OCI-LY7 (cell line): ENCODE results near the gene DDHD1. TPM values are rescaled to one million over a fixed set of nuclear protein-coding genes. Genes with fewer than 3 reads are reported as not detected.

Experiments used
- BruUV-seq: library from RNA; stranded (reverse); fragments of 400-500 nt; replicated peaks from 2 replicates; lab custom pipeline; 2021; lab: Mats Ljungman, UMichigan
- CTCF ChIA-PET: fragments of 300-600 bp; sonication (Branson Sonifier 250); formaldehyde crosslinking; loops from one replicate; lab custom pipeline; 2022; ENCODE audit warnings: antibody characterized with exemption; ENCODE audit not compliant: unreplicated experiment; lab: Charles Lee
- POLR2A ChIA-PET: fragments of 300-600 bp; sonication (Branson Sonifier 250); formaldehyde crosslinking; loops from one replicate; lab custom pipeline; 2022; ENCODE audit warnings: antibody characterized with exemption; lab: Charles Lee
- DNase-seq: peaks from one replicate; pipeline ENCODE4 v3.0.0-alpha.2; 2015; ENCODE audit warnings: low spot score
- H2AFZ ChIP-seq: fragments of 200-600 bp; sonication (generic), shearing (Covaris generic); 2 replicates; pipeline ENCODE4 v1.6.1; 2014; ENCODE audit warnings: mild to moderate bottlenecking, antibody characterized with exemption, low read length, moderate library complexity
- H3K27ac ChIP-seq: fragments of 200-600 bp; sonication (generic); 2 replicates; pipeline ENCODE4 v1.5.1; 2014; ENCODE audit warnings: mixed run types, low read depth, mild to moderate bottlenecking, moderate library complexity, low read length, inconsistent platforms; ENCODE audit not compliant: poor library complexity, severe bottlenecking
- H3K36me3 ChIP-seq: fragments of 200-600 bp; sonication (generic); 2 replicates; pipeline ENCODE4 v1.6.1; 2014; ENCODE audit warnings: mild to moderate bottlenecking, antibody characterized with exemption, low read length, moderate library complexity, mixed read lengths; ENCODE audit not compliant: insufficient read depth
- H3K4me1 ChIP-seq: fragments of 200-600 bp; sonication (generic); 2 replicates; pipeline ENCODE4 v1.5.1; 2014; ENCODE audit warnings: mild to moderate bottlenecking, low read length; ENCODE audit not compliant: insufficient read depth, poor library complexity, severe bottlenecking
- H3K4me2 ChIP-seq: fragments of 200-600 bp; sonication (generic); 2 replicates; pipeline ENCODE4 v1.6.1; 2014; ENCODE audit warnings: mild to moderate bottlenecking, low read length
- H3K4me3 ChIP-seq: fragments of 200-600 bp; sonication (generic); 2 replicates; pipeline ENCODE4 v1.5.1; 2014; ENCODE audit warnings: mild to moderate bottlenecking, low read depth, low read length; ENCODE audit not compliant: poor library complexity, severe bottlenecking
- H3K79me2 ChIP-seq: fragments of 200-600 bp; sonication (generic); 2 replicates; pipeline ENCODE4 v1.6.1; 2016; ENCODE audit warnings: low read depth, mild to moderate bottlenecking, low read length, moderate library complexity, mixed read lengths; ENCODE audit not compliant: insufficient read depth
- H3K9me2 ChIP-seq: fragments of 200-600 bp; sonication (generic); 2 replicates; pipeline ENCODE4 v1.6.1; 2016; ENCODE audit warnings: mild to moderate bottlenecking, low read length, mixed read lengths; ENCODE audit not compliant: insufficient read depth
- H3K9me3 ChIP-seq: fragments of 200-600 bp; sonication (generic); 2 replicates; pipeline ENCODE4 v1.6.1; 2014; ENCODE audit warnings: mild to moderate bottlenecking, mixed run types, low read length, mixed read lengths
- H4K20me1 ChIP-seq: fragments of 200-600 bp; sonication (generic); 2 replicates; pipeline ENCODE4 v1.6.1; 2014; ENCODE audit warnings: mild to moderate bottlenecking, antibody characterized with exemption, low read length, moderate library complexity, mixed read lengths; ENCODE audit not compliant: insufficient read depth
- CTCF ChIP-seq: fragments of 200-600 bp; sonication (generic); conservative IDR thresholded peaks from 2 replicates; pipeline ENCODE4 v1.5.1; 2014; ENCODE audit warnings: mild to moderate bottlenecking, antibody characterized with exemption, low read length, moderate library complexity, mixed read lengths
- EZH2phosphoT487 ChIP-seq: fragments of 200-600 bp; sonication (generic); IDR thresholded peaks from 2 replicates; pipeline ENCODE4 v1.6.1; 2018; ENCODE audit warnings: low read depth, borderline replicate concordance, mild to moderate bottlenecking, mixed run types, antibody characterized with exemption, low read length, moderate library complexity, mixed read lengths
- intact Hi-C: fragments of 100-400 bp; cut with micrococcal nuclease; formaldehyde crosslinking; loops from one replicate; pipeline ENCODE4 v1.10.0; 2022; ENCODE audit not compliant: unreplicated experiment
- total RNA-seq, 2 experiments: library from RNA; depleted of rRNA in 1 of 2; stranded (reverse); fragments of >200 nt in 1 of 2; shearing (Covaris generic) in 1 of 2; gene quantifications; 2 replicates each; pipeline ENCODE4 v1.2.3, GENCODE V29; 2014 to 2022

Gene DDHD1
- total RNA-seq, 2 experiments from 2014 or later: 28.7 to 45.2 TPM

- intact Hi-C loops: no loop called here
- peak overlapping the region; percentile 59 for H3K27ac ChIP-seq
- POLR2A ChIA-PET: no interaction called here
- peaks cover 43% of the 10 kb centered on the region for H4K20me1 ChIP-seq
- no peaks in the 10 kb centered on the region for H3K9me2 ChIP-seq
- peaks cover 49% of the 10 kb centered on the region for H3K36me3 ChIP-seq
- DNase-seq: no peak
- H2AFZ ChIP-seq: no peak overlapping the region
- CTCF ChIA-PET: no interaction called here
- H3K79me2 ChIP-seq: peaks cover 100% of the 10 kb centered on the region
- BruUV-seq: no TSS peak
- H3K9me3 ChIP-seq: peaks cover 16% of the 10 kb centered on the region; the same call in 1 of the 2 replicates
- peak overlapping the region; percentile 86 for H3K4me2 ChIP-seq
- no peak for TF ChIP-seq CTCF
- TF ChIP-seq EZH2phosphoT487: no peak
- H3K4me3 ChIP-seq: peak overlapping the region; percentile 85
- peaks cover 37% of the 10 kb centered on the region for H3K4me1 ChIP-seq
Observed at GRCh38 chr14:53147208-53147607, 5.9 kb downstream of the DDHD1 start.

GRCh38 chr14:53146739-53147138, 6.4 kb downstream of the DDHD1 start:
- Histone ChIP-seq H2AFZ (no peak overlapping the region), H3K4me1 (peaks cover 37% of the 10 kb centered on the region), H3K4me2 (peak overlapping the region; percentile 86), H3K79me2 (peaks cover 100% of the 10 kb centered on the region), H3K4me3 (peak overlapping the region; percentile 85), H3K36me3 (peaks cover 54% of the 10 kb centered on the region), H3K9me2 (no peaks in the 10 kb centered on the region), H3K27ac (no peak overlapping the region), H4K20me1 (peaks cover 42% of the 10 kb centered on the region), H3K9me3 (peaks cover 19% of the 10 kb centered on the region; the same call in 1 of the 2 replicates)
- no TSS peak for BruUV-seq
- no peak for TF ChIP-seq EZH2phosphoT487
- no peak for TF ChIP-seq CTCF
- POLR2A ChIA-PET: interaction anchor here (1.1 kb wide), 1 partner anchor 14 kb away, joined by 3 read pairs; no protein-coding TSS in a partner anchor
- intact Hi-C loops: no loop called here
- CTCF ChIA-PET: no interaction called here
- no peak for DNase-seq

- no TSS peak for BruUV-seq
Observed at GRCh38 chr14:53144244-53144643, 8.9 kb downstream of the DDHD1 start.

More at GRCh38 chr14:53144244-53144643, 8.9 kb downstream of the DDHD1 start:
- Histone ChIP-seq H3K36me3 (peaks cover 61% of the 10 kb centered on the region), H3K9me2 (no peaks in the 10 kb centered on the region), H3K9me3 (peaks cover 44% of the 10 kb centered on the region), H3K27ac (no peak overlapping the region), H3K4me2 (no peak overlapping the region), H3K79me2 (peaks cover 100% of the 10 kb centered on the region), H3K4me3 (no peak overlapping the region), H4K20me1 (peaks cover 18% of the 10 kb centered on the region), H2AFZ (no peak overlapping the region), H3K4me1 (peaks cover 29% of the 10 kb centered on the region)
- CTCF ChIA-PET: no interaction called here
- DNase-seq: no peak
- intact Hi-C loops: no loop called here
- no peak for TF ChIP-seq CTCF
- no peak for TF ChIP-seq EZH2phosphoT487
- POLR2A ChIA-PET: no interaction called here
